ENCODE measurements around the gene KRT8.
"Not testable (repeated sequence)": the region's sequence is repeated elsewhere in the genome, so short reads cannot be mapped to it uniquely, and the experiment has no call there.

The KRT8 gene

GRCh38 chr12:52873832-52874572 is 30.9 kb downstream of the KRT8 start:
- peak; percentile 85 for DNase-seq

GRCh38 chr12:52873513-52873831 is 31.4 kb downstream of the KRT8 start:
- DNase-seq = peak; percentile 80

- peak; percentile 23 for DNase-seq
These were observed 32.1 kb downstream of the KRT8 start for GRCh38 chr12:52872644-52873389.

- DNase-seq = peak; percentile 64
These were observed 33.4 kb downstream of the KRT8 start for GRCh38 chr12:52871291-52872039.

- DNase-seq = peak; percentile 23
These were observed 34.2 kb downstream of the KRT8 start for GRCh38 chr12:52870361-52871290.

- DNase-seq = peak; percentile 9
These were observed 37.2 kb downstream of the KRT8 start for GRCh38 chr12:52867642-52868041.

GRCh38 chr12:52867152-52867551 is 37.7 kb downstream of the KRT8 start:
- DNase-seq = no peak

GRCh38 chr12:52865090-52865944 is 39.6 kb downstream of the KRT8 start:
- peak; percentile 68 for DNase-seq

- DNase-seq = no peak
These were observed 42.9 kb downstream of the KRT8 start for GRCh38 chr12:52862023-52862422.

- no peak for DNase-seq
These were observed 43.4 kb downstream of the KRT8 start for GRCh38 chr12:52861511-52861910.

- peak; percentile 23 for DNase-seq
These were observed 44.6 kb downstream of the KRT8 start for GRCh38 chr12:52860102-52860823.

GRCh38 chr12:52857500-52857899 is 47.4 kb downstream of the KRT8 start:
- no peak for DNase-seq

- no peak for DNase-seq
These were observed 48.1 kb downstream of the KRT8 start for GRCh38 chr12:52856787-52857186.

GRCh38 chr12:52856077-52856476 is 48.8 kb downstream of the KRT8 start:
- DNase-seq = not testable (repeated sequence)

- DNase-seq = no peak
These were observed 53.1 kb downstream of the KRT8 start for GRCh38 chr12:52851787-52852186.

- DNase-seq = no peak
These were observed 54.2 kb downstream of the KRT8 start for GRCh38 chr12:52850681-52851080.

GRCh38 chr12:52849511-52849910 is 55.4 kb downstream of the KRT8 start:
- DNase-seq = no peak

GRCh38 chr12:52848661-52849255 is 56.1 kb downstream of the KRT8 start, which contains the start of gene KRT78:
Gene KRT78 (minus strand): TSS chr12:52848994. CDS start chr12:52848930, 64 bp downstream.
- no peak for DNase-seq

GRCh38 chr12:52847335-52848102 is 57.4 kb downstream of the KRT8 start:
- peak; percentile 62 for DNase-seq
